ENCODE data around the gene REM2. TPM values are rescaled to one million over a fixed set of nuclear protein-coding genes. Genes with fewer than 3 reads are reported as not detected.

REM2 gene
- total RNA-seq: not detected in 2 replicates

GRCh38 chr14:22883173-22883976 lies at the start of gene REM2:
REM2 (plus strand) TSS chr14:22883222; CDS start chr14:22883288, 66 bp downstream.
- DNase-seq (ENCODE audit: extremely low read depth, low read depth, low spot score): no peak

GRCh38 chr14:22835505-22835904 lies 47.5 kb upstream of the REM2 start:
- no peak for DNase-seq (ENCODE audit: extremely low read depth, low read depth, low spot score)

- no peak for DNase-seq (ENCODE audit: extremely low read depth, low read depth, low spot score)
These were observed 46.5 kb upstream of the REM2 start, which contains the start of gene MMP14 for GRCh38 chr14:22836301-22837113. MMP14 (plus strand) TSS chr14:22836585; CDS start chr14:22836818, 233 bp downstream.

GRCh38 chr14:22837114-22837749 lies 45.8 kb upstream of the REM2 start:
- no peak for DNase-seq (ENCODE audit: extremely low read depth, low read depth, low spot score)

DNA sequence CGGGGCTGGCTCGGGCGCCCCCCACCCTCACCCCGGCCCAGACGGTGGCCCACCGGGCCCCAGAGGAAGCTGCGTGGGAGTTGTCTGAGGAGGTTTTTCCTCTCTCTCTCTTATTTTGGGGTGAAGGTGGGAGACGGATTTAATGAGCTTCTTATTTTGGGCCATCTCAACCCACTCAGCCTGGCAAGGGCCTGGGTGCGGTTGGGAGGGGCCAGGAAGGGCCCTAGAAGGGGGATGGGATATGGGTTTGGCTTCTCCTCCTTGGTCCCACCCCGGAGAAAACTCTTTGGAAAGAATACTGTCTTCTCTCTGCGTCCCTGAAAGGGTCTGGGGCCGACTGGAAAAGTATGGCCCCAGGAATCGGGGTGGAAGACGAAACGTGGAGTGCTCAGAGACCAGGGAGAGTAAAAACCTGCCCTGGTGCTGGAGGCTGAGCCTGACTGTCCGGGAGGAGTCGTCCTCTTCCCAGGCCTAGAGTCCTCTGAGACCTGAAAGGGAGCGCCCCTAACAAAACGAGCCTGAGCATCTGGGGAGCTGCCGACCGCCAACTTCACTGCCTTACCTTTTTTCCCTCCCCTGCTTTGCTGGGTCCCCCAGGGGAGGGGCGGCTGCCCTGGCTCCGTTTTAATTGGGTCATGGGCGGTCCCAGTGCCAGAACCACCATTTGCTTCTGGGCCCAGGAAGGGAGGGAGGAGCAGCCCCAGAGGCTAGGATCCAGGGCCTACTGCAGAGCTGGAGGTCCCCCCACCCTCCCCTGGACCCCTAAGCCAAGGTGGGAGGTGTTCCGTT lies 45.1 kb upstream of the REM2 start:
- no peak for DNase-seq (ENCODE audit: extremely low read depth, low read depth, low spot score)

- DNase-seq (ENCODE audit: extremely low read depth, low read depth, low spot score): no peak
These were observed 44.4 kb upstream of the REM2 start for GRCh38 chr14:22838631-22839041.

DNA sequence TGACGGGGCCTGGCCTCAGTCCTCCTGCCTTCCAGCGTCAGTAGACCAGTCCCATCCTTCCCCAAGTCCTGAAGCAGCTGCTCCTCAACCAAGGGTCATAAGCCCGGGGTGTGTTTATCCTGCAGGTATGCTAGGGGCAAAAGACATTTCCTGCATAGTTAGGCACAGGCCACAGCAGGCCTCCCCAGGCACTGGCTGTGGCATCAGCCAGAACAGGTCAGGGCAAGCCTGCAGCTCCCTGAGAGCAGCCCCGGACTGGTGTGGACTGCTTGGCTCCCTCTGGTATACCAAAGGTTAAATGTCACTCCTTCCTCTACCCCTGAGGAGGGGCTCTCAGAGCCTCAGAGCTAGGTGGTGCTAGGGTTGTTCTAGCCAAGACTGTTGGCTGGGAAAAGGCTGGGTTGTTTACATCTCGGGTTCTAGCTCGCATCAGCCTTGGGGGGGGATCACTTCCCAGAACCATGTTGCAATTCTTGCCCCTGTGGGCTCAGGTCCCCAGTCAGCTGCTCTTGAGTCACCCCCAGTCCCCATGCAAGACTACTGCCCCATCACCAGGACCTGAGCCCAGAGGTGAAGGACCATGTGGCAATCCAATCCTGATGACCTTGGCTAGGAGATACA lies 43.8 kb upstream of the REM2 start:
- no peak for DNase-seq (ENCODE audit: extremely low read depth, low read depth, low spot score)

- no peak for DNase-seq (ENCODE audit: extremely low read depth, low read depth, low spot score)
These were observed 41.7 kb upstream of the REM2 start for GRCh38 chr14:22841311-22841710.

- DNase-seq (ENCODE audit: extremely low read depth, low read depth, low spot score): no peak
These were observed 41.3 kb upstream of the REM2 start for GRCh38 chr14:22841769-22842168.

DNA sequence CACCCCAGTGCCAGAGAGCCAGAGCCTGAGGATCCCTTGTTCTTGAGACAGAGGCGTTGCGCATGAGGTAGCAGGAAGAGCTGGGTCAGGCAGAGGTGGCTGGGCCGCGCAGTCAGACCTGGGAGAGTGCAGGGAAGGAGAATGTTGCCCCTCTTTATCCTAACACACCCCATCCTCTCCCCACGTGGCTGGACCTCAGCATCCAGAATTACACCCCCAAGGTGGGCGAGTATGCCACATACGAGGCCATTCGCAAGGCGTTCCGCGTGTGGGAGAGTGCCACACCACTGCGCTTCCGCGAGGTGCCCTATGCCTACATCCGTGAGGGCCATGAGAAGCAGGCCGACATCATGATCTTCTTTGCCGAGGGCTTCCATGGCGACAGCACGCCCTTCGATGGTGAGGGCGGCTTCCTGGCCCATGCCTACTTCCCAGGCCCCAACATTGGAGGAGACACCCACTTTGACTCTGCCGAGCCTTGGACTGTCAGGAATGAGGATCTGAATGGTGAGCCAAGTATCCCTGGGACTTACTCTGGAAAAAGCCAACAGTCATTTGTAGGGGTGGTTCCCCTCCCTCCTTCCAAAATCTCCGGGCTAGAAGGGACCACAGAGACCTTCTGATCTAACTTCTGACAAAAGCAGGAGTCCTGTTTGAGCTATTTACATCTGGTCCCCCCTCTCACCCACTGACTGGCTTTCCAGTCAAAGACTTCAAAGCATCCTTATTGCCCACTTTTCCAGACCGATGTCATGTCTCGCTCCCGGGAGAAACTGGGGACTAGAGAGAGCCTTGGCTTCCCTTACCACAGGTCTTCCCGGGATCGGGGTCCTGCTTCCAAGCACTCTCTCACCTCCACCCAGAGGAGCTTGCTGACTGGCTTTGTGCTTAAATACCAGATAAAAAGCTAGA lies 40.6 kb upstream of the REM2 start:
- DNase-seq (ENCODE audit: extremely low read depth, low read depth, low spot score): no peak

- DNase-seq (ENCODE audit: extremely low read depth, low read depth, low spot score): no peak
These were observed 39.7 kb upstream of the REM2 start for GRCh38 chr14:22843123-22843925.

- no peak for DNase-seq (ENCODE audit: extremely low read depth, low read depth, low spot score)
These were observed 38.6 kb upstream of the REM2 start for GRCh38 chr14:22844221-22845102.

DNA sequence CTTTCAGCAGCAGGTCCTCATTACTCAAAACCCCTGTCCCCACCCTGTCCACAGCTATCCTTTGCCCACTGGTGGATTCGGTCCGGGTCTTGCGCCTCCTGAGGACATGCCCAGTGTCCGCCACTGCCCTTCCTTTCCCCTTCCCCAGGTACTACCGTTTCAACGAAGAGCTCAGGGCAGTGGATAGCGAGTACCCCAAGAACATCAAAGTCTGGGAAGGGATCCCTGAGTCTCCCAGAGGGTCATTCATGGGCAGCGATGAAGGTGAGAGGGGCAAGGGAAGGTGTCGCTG lies 38.0 kb upstream of the REM2 start:
- DNase-seq (ENCODE audit: extremely low read depth, low read depth, low spot score): no peak

GRCh38 chr14:22845821-22846625 lies 37.0 kb upstream of the REM2 start:
- no peak for DNase-seq (ENCODE audit: extremely low read depth, low read depth, low spot score)

DNA sequence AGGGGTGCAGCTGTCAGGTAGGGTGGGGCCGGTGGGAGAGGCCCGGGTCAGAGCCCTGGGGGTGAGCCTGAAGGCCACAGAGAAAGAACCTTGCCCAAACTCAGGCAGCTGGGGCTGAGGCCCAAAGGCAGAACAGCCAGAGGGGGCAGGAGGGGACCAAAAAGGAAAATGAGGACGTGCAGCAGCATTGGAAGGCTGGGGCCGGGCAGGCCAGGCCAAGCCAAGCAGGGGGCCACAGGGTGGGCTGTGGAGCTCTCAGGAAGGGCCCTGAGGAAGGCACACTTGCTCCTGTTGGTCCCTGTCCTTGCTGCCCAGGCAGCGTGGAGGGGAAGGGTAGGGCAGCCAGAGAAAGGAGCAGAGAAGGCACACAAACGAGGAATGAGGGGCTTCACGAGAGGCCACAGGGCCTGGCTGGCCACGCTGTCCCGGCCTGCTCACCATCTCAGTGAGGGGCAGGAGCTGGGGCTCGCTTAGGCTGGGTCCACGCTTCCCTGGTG lies 36.2 kb upstream of the REM2 start:
- no peak for DNase-seq (ENCODE audit: extremely low read depth, low read depth, low spot score)

DNA sequence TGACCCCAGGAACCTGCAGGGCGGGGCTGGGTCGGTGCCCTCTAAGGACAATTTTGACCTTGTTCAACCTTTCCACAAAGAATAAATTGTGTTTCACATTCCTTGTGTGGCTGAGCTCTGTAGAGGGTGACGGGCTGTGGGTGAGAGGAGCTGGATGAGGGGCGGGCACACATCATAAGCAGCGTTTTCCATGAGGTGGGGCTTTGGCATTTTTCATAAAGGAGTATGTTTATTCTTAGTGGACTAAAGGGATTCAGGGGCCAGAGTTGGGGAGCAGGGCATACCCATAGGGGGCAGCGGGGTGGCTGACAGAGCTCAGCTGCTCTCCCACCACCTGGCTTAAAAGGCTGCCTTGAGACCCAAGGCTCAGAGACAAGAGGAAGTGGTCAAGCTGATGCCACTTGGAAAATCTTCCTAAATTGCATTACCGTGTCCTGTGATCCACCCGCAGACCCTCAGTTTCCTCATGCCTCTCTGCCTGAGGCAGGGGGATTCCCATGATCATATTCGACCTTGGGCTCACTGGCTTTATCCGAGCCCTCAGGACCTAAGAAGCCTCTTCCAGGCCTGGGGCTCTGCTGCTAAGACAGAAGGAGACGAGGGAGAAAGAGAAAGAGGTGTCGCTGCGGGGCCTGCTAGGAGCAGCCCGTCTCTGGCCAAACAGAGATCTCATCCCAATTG lies 35.2 kb upstream of the REM2 start:
- no peak for DNase-seq (ENCODE audit: extremely low read depth, low read depth, low spot score)
